A673 (cell line): Measurements from ENCODE around the gene IGSF6.

Experiments
- CTCF ChIP-seq: fragments of 300-800, 200-600 bp; sonication (generic); conservative IDR thresholded peaks from 2 replicates; pipeline ENCODE4 v1.5.1; 2017; ENCODE audit warnings: low read depth, mild to moderate bottlenecking, antibody characterized with exemption, low read length, moderate library complexity, mixed read lengths
- EZH2 ChIP-seq: fragments of 200-600 bp; sonication (generic); IDR thresholded peaks from 2 replicates; pipeline ENCODE4 v1.6.1; 2017; ENCODE audit warnings: borderline replicate concordance, low read depth, mild to moderate bottlenecking, mixed read lengths, antibody characterized with exemption, low read length; ENCODE audit not compliant: poor library complexity, severe bottlenecking

GRCh38 chr16:21659124-21659523 lies 6.7 kb upstream of the IGSF6 start:
- TF ChIP-seq CTCF (no peak), EZH2 (no peak)
